Adipose tissue (tissue), 3 donors: Measurements from ENCODE around the gene CLP1. TPM values are rescaled to one million over a fixed set of nuclear protein-coding genes. Genes with fewer than 3 reads are reported as not detected.
"Not testable (repeated sequence)": the region's sequence is repeated elsewhere in the genome, so short reads cannot be mapped to it uniquely, and the experiment has no call there.

Source experiments
- H3K27ac ChIP-seq: one replicate; pipeline ENCODE4 v1.5.1; 2013; ENCODE audit warnings: low read depth, low read length
- WGBS, 3 donors: extraction: QIAGEN DNeasy Blood & Tissue Kit; methylation state at CpG; one replicate each; pipeline ENCODE4 v1.1.7; 2013; 5-methylcytosine and 5-hydroxymethylcytosine counted together
- polyA plus RNA-seq, 3 donors: library from polyadenylated mRNA; stranded (reverse); fragments of 200-250 nt; gene quantifications; one replicate each; pipeline ENCODE4 v1.2.3, GENCODE V29; 2013
- donor health status: healthy with polysubstance abuse.
- donor health status: Bipolar disorder and iron deficiency.
- donor health status: healthy.

Gene CLP1
- polyA plus RNA-seq, 3 donors: 5.5 to 13.6 (median 6.1) TPM

DNA sequence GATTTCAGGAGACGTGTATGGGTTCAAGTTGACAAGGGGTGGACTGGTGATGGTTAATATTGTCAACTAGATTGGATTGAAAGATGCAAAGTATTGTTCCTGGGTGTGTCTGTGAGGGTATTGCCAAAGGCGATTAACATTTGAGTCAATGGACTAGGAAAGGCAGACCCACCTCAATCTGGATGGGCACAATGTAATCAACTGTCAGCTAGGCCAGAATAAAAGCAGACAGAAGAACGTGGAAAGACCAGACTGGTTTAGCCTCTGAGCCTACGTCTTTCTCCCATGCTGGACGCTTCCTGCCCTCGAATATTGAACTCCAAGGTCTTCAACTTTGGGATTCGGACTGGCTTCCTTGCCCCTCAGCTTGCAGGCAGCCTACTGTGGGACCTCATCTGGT lies 6.2 kb upstream of the CLP1 start:
- 63 to 87% (median 85%) methylated on average over 7 of the region's 7 CpGs for WGBS, 3 donors
- H3K27ac ChIP-seq: no peak overlapping the region

- not testable (repeated sequence) for H3K27ac ChIP-seq
- 69 to 77% (median 77%) methylated on average over 14 of the region's 14 CpGs for WGBS, 3 donors
These were observed 5.3 kb upstream of the CLP1 start for GRCh38 chr11:57652230-57652629.

DNA sequence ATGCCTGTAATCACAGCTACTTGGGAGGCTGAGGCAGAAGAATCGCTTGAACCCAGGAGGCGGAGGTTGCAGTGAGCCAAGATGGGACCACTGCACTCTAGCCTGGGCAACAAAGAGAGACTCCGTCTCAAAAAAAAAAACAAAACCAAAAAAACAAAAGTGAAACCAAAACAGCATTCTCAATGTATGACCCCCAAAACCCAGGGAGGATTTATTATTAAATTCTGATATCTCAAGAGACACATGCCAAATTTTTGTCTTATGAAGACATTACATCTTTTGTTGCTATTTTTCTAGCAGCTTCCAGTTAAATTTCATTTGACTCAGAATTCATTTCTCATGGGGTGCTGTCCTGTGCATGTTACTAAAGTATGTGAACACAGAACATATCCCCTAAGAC lies 4.9 kb upstream of the CLP1 start:
- no peak overlapping the region for H3K27ac ChIP-seq
- 60 to 85% (median 75%) methylated on average over 3 of the region's 3 CpGs for WGBS, 3 donors

- 26 to 42% (median 30%) methylated on average over 3 of the region's 3 CpGs for WGBS, 3 donors
- no peak overlapping the region for H3K27ac ChIP-seq
These were observed 4.4 kb upstream of the CLP1 start for GRCh38 chr11:57653163-57653562.

GRCh38 chr11:57656885-57657193 lies 723 bp upstream of the CLP1 start:
- 17 to 27% (median 21%) methylated on average over 5 of the region's 5 CpGs for WGBS, 3 donors
- H3K27ac ChIP-seq: no peak overlapping the region

- 0% methylated on average over 8 of the region's 8 CpGs for WGBS, 3 donors
- H3K27ac ChIP-seq: no peak overlapping the region
These were observed 430 bp downstream of the CLP1 start for GRCh38 chr11:57658023-57658361.

GRCh38 chr11:57659669-57660068 lies 2.1 kb downstream of the CLP1 start:
- H3K27ac ChIP-seq: no peak overlapping the region
- 92 to 97% (median 97%) methylated on average over 14 of the region's 14 CpGs for WGBS, 3 donors

DNA sequence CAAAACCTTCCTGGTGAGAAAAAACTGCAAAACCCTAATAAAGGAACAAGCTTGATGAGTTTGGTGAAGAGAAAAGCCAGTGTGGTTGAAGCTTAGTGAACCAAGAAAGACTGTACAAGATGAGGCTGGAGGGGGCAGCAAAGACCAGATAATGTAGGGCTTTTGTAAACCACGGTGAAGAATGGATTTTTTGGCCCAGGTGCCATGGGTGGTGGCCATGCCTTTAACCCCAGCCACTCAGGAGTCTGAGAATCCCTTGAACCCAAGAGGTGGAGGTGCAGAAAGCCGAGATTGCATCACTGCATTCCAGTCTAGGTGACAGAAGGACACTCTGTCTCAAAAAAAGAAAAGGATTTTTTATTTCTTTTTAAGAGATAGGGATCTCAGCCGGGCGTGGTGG lies 5.3 kb downstream of the CLP1 start:
- H3K27ac ChIP-seq: no peak overlapping the region
- WGBS, 3 donors: 74 to 76% (median 75%) methylated on average over 4 of the region's 4 CpGs

GRCh38 chr11:57663975-57664374 lies 6.4 kb downstream of the CLP1 start:
- WGBS, 3 donors: 79 to 85% (median 80%) methylated on average over 9 of the region's 9 CpGs
- no peak overlapping the region for H3K27ac ChIP-seq

DNA sequence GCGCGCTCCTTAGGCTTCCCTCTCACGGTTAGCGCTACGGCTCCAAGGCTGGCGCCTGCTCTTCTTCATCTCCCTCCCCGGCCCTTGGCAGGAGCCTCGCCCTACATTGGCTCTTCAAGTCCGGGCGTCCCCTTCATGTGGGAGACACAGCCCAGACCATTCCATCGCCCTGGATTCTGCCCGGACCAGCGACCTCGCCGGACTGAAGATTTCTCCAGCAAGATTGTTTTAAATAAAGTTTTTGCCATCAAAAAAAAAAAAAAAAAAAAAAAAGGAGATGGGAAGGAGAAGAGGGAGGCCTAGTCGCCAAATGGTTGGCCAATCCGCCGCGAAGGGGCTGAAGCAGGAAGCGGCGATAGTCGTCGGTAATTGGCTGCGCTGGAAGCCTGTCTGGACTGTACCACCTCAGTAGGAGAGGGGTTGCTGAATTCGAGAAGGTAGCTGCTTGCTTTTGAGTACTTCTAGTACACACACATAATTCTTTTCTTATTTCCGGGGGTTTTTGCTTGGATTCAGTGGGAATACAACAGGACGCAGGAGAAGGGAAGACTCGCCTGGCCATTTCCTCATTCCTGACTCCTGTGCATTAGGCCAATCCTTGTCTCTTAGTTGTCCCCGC lies 9.7 kb downstream of the CLP1 start:
- 0 to 1% (median 1%) methylated on average over 29 of the region's 29 CpGs for WGBS, 3 donors

DNA sequence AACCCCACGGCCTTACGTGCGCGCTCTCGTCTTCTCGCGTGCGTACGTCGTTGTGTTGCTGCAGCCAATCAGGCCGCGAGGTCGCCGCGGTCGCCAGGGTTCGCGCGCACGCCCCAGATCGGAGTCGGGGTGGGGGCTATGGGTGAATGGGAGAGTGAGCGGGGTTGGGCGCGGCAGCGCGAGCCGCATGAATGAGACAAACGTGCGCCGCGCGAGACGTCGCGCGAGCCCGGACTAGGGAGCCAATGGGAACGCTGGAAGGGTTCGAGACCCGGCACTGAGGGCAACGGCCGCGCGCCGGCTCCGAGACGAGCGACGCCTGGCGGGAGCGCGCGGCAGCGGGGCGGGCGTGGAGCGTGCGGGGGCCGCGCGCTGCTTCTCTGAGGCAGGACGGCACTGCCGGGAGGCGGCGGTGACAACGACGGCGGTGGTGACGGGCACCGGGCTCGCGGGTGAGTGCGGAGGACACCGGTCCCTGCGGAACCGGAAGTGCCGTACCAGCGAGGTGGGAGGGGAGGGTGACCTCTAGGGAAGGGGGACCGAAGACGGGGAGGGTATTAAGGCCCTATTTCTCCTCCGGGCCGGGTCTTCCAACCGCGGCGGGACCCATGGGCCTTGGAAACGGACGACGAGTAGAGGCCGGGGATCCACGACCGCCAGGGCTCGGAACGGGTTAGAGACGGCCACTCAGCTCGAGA lies 10.3 kb downstream of the CLP1 start, which contains the start of gene ZDHHC5:
ZDHHC5 (plus strand) TSS at position 379 of the 698 bp plus-strand sequence. CDS start 4,977 bp downstream, outside the sequence.
- 0% methylated on average over 86 to 96 of the region's 96 CpGs for WGBS, 3 donors
- H3K27ac ChIP-seq: peak within 1 kb of the TSS; percentile 98

More for the DNA sequence above, 9.7 kb downstream of the CLP1 start:
- H3K27ac ChIP-seq: peak overlapping the region; percentile 80

- WGBS, 3 donors: 0 to 1% (median 1%) methylated on average over 30 to 31 of the region's 31 CpGs
- H3K27ac ChIP-seq: peak overlapping the region; percentile 98
These were observed 10.8 kb downstream of the CLP1 start for GRCh38 chr11:57668434-57668782.

- no peak overlapping the region for H3K27ac ChIP-seq
These were observed 16.7 kb downstream of the CLP1 start for GRCh38 chr11:57674251-57674650.

DNA sequence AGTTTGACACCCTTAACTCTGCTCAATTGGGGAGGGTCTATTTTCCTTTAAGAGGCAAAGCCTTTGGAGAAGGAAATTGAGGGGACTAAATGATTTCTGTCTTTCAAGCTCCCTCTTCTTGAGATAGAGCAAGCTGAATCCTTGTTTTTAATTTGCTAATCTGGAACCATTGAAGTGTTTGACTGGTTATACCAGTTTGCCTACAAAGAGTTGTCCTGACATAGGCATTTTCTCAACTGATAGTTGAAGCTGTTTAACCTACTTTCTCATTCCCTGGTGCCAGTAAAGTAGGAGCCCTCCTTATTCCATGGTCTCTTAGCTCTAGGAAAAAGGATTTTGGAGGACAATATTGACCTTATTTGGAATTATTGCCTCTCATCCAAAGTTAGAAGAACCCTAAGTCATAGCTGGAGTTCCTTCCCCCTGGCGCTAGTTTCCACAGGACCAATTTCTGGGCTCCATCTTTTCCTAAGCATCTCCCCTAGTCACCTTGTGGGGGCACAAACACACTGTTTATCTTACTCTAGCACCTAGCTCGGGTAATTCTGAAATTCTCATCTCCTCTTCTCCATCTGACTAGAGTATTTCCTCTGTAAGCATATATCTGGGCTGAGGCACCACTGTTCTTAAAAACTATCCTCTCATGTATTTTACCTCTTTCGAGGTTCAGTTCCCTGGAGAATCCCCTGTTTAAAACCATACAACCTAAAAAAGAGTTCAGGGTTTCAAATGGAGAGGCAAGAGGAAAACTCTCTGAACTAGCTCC lies 17.8 kb downstream of the CLP1 start:
- no peak overlapping the region for H3K27ac ChIP-seq
- 84 to 85% (median 85%) methylated on average over 3 of the region's 3 CpGs for WGBS, 3 donors

GRCh38 chr11:57679396-57679795 lies 21.8 kb downstream of the CLP1 start:
- H3K27ac ChIP-seq: no peak overlapping the region

DNA sequence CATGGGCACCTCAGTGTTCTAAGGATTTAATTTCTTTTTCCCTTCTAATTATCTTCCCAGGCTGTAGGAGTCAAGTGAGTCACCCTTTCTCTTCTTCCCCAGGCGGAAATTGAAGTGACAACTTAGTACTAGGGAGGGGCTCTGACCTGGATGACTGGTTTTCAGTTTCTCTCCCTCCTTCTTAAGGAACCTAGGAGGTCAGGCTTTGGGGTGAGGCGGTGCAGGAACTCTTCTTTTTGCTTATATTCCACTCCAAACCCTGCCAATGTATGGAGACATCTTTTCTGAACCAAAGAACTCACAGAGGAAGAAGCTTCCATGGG lies 23.0 kb downstream of the CLP1 start:
- WGBS, 3 donors: 80 to 87% (median 85%) methylated on average over 2 of the region's 2 CpGs
- no peak overlapping the region for H3K27ac ChIP-seq

More at GRCh38 chr11:57679396-57679795, 21.8 kb downstream of the CLP1 start:
- WGBS, 3 donors: 82 to 91% (median 87%) methylated on average over 4 of the region's 4 CpGs

DNA sequence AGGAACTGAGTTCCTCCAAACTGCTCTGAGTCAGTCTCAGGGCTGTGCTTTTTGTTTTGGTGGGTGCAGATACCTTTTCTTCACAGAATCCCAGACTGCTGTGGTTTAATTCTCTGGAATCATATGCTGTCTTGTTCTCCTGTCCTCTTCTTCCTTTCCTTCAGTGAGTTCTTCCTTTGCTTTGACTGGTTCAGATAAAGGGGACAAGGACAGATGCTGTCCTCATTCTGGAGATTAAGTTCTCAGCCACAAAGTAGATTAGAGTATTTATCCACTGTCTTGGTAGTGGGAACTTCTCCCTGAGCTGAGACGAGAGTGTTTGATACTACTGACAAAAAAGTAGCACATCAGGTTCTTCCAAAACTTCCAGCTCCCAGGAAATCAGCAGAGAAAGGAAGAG lies 23.6 kb downstream of the CLP1 start:
- no peak overlapping the region for H3K27ac ChIP-seq
- WGBS, 3 donors: 50 to 74% (median 58%) methylated on average over 1 of the region's 1 CpG

GRCh38 chr11:57690474-57690873 lies 32.9 kb downstream of the CLP1 start:
- 97 to 100% (median 99%) methylated on average over 5 of the region's 5 CpGs for WGBS, 3 donors
- H3K27ac ChIP-seq: not testable (repeated sequence)

DNA sequence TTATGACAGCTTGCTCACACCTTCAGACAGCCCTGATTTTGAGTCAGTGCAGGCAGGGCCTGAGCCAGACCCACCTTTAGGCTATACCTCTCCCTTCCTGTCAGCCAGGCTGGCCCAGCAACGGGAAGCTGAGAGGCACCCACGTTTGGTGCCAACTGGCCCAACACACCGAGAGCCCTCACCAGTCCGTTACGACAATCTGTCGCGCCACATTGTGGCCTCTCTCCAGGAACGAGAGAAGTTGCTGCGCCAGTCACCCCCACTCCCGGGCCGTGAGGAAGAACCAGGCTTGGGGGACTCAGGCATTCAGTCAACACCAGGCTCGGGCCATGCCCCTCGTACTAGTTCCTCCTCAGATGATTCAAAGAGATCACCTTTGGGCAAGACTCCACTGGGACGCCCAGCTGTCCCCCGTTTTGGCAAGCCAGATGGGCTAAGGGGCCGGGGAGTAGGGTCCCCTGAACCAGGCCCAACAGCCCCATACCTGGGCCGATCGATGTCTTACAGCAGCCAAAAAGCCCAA lies 41.3 kb downstream of the CLP1 start:
- 85 to 90% (median 90%) methylated on average over 18 of the region's 18 CpGs for WGBS, 3 donors
- no peak overlapping the region for H3K27ac ChIP-seq

DNA sequence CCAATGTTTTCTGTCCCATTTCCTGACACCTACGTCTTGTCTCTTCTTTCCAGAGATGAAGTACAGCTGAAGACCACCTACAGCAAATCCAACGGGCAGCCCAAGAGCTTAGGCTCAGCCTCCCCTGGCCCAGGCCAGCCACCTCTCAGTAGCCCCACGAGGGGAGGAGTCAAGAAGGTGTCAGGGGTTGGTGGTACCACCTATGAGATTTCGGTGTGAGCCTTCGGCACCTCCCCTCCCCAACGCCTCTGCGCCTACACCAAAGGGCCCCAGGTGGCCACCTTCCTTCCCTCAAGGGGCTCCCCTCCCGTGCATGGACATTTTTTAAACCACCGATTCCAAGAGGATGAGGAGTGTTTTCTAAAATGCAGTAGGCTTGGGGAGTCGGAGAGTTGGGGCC lies 42.3 kb downstream of the CLP1 start:
- no peak overlapping the region for H3K27ac ChIP-seq
- 86 to 88% (median 86%) methylated on average over 10 of the region's 10 CpGs for WGBS, 3 donors
